Trophoblast cell (in vitro differentiated cells and primary cell): ENCODE data around the gene TXNL4A.

Source experiments
- DNase-seq, 2 donors: peaks; one replicate each; pipeline ENCODE4 v3.0.0-alpha.2; 2016
- H2AFZ ChIP-seq: 2 replicates; pipeline ENCODE4 v1.6.1; 2013; ENCODE audit warnings: low read length, moderate library complexity, mild to moderate bottlenecking; ENCODE audit not compliant: insufficient read depth, poor library complexity
- H2AK5ac ChIP-seq: 2 replicates; pipeline ENCODE4 v1.6.1; 2013; ENCODE audit warnings: mild to moderate bottlenecking, low read length
- H2BK120ac ChIP-seq: 2 replicates; pipeline ENCODE4 v1.6.1; 2013; ENCODE audit warnings: low read length, mild to moderate bottlenecking, moderate library complexity; ENCODE audit not compliant: insufficient read depth, poor library complexity
- H2BK12ac ChIP-seq: 2 replicates; pipeline ENCODE4 v1.6.1; 2013; ENCODE audit warnings: mild to moderate bottlenecking, low read length, moderate library complexity
- H2BK5ac ChIP-seq: 2 replicates; pipeline ENCODE4 v1.6.1; 2013; ENCODE audit warnings: low read length, low read depth, moderate library complexity, mild to moderate bottlenecking; ENCODE audit not compliant: poor library complexity
- H3K14ac ChIP-seq: 2 replicates; pipeline ENCODE4 v1.6.1; 2013; ENCODE audit warnings: mild to moderate bottlenecking, low read length
- H3K18ac ChIP-seq: 2 replicates; pipeline ENCODE4 v1.6.1; 2013; ENCODE audit warnings: mild to moderate bottlenecking, low read length
- H3K23ac ChIP-seq: 2 replicates; pipeline ENCODE4 v1.6.1; 2013; ENCODE audit warnings: low read length
- H3K27ac ChIP-seq: 2 replicates; pipeline ENCODE4 v1.5.1; 2013; ENCODE audit warnings: low read depth, mild to moderate bottlenecking, inconsistent platforms, low read length, moderate library complexity
- H3K27me3 ChIP-seq: 2 replicates; pipeline ENCODE4 v1.6.1; 2013; ENCODE audit warnings: inconsistent platforms, mild to moderate bottlenecking, low read length, moderate library complexity; ENCODE audit not compliant: insufficient read depth
- H3K36me3 ChIP-seq, 2 experiments: 1 replicate in 1 of 2; 2 replicates in 1 of 2; pipeline ENCODE4 v1.6.1; 2013; ENCODE audit warnings: low read length in 2 of 2, mild to moderate bottlenecking in 2 of 2, moderate library complexity in 1 of 2; ENCODE audit not compliant: insufficient read depth in 2 of 2, control insufficient read depth in 1 of 2
- H3K4ac ChIP-seq: 2 replicates; pipeline ENCODE4 v1.6.1; 2013; ENCODE audit warnings: low read depth, mild to moderate bottlenecking, low read length, moderate library complexity
- H3K4me1 ChIP-seq, 2 experiments: 1 replicate in 1 of 2; 2 replicates in 1 of 2; pipeline ENCODE4 v1.6.1; 2013; ENCODE audit warnings: low read length in 2 of 2, mild to moderate bottlenecking in 2 of 2, moderate library complexity in 1 of 2; ENCODE audit not compliant: insufficient read depth in 2 of 2, control insufficient read depth in 1 of 2
- H3K4me2 ChIP-seq: 2 replicates; pipeline ENCODE4 v1.6.1; 2013; ENCODE audit warnings: inconsistent platforms, mild to moderate bottlenecking, low read length, moderate library complexity
- H3K4me3 ChIP-seq: 2 replicates; pipeline ENCODE4 v1.5.1; 2013; ENCODE audit warnings: mild to moderate bottlenecking, low read depth, low read length, inconsistent platforms
- H3K79me1 ChIP-seq: one replicate; pipeline ENCODE4 v1.6.1; 2013; ENCODE audit warnings: low read length
- H3K79me2 ChIP-seq: 2 replicates; pipeline ENCODE4 v1.6.1; 2013; ENCODE audit warnings: low read length, mild to moderate bottlenecking; ENCODE audit not compliant: control insufficient read depth, insufficient read depth, poor library complexity
- H3K9ac ChIP-seq: 2 replicates; pipeline ENCODE4 v1.6.1; 2013; ENCODE audit warnings: mild to moderate bottlenecking, low read length
- H3K9me3 ChIP-seq: 2 replicates; pipeline ENCODE4 v1.6.1; 2013; ENCODE audit warnings: low read depth, mild to moderate bottlenecking, control low read depth, inconsistent platforms, low read length; ENCODE audit not compliant: insufficient read depth
- H4K12ac ChIP-seq: 2 replicates; pipeline ENCODE4 v1.6.1; 2013; ENCODE audit warnings: low read depth, mild to moderate bottlenecking, low read length, moderate library complexity
- H4K8ac ChIP-seq: 2 replicates; pipeline ENCODE4 v1.6.1; 2013; ENCODE audit warnings: low read depth, mild to moderate bottlenecking, low read length, moderate library complexity
- H4K91ac ChIP-seq: one replicate; pipeline ENCODE4 v1.6.1; 2013; ENCODE audit warnings: low read depth, mild to moderate bottlenecking, low read length, moderate library complexity
- WGBS: extraction: QIAGEN DNeasy Blood & Tissue Kit; methylation state at CpG from one replicate; pipeline ENCODE4 v1.1.7; 2013; ENCODE audit warnings: missing lambda C conversion rate; ENCODE audit not compliant: insufficient read length, insufficient coverage; ENCODE audit errors: extremely low coverage; 5-methylcytosine and 5-hydroxymethylcytosine counted together

TXNL4A gene

DNA sequence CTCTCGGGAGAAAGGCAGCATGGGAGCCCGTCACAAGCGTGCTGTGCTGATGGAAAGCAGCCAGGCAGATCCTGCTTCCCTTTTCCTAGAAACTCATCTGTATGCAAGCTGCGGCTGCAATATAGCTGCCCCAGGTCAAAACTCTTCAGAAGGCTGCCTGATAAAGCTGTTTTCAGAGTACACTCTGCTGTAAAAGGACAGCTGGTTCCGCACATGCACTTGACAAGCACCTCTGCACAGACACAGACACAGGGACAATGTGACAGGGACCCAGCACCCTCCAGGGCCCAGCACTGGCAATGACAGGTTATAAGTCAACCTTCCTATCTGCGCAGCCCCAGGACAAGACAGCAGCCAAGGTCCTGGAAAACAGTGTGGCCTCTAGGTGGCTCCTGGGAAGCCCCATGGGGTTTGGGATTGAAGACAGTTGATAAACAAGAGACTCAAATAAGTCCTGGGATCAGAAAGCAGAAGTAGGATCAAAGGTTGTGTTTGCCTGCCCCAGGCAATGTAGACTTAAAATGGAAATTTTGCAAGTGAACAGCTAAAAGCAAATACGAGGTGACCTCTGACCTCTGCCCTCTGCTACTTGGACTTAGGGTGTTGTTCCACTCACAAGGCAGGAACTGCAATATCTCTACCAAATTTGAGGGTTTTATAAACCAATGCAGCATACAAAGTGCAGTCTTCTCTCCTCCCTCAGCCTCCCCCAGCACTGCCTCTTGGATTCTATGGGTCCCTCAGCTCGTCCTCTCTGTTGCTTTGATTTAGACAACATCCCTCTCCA is 53.9 kb downstream of the TXNL4A start:
- H2BK120ac ChIP-seq = no peak overlapping the region
- H3K4me1 ChIP-seq = peaks cover 0 to 4% of the 10 kb centered on the region in 2 experiments
- H4K8ac ChIP-seq = no peak overlapping the region
- H2AK5ac ChIP-seq = no peak overlapping the region
- no peak overlapping the region for H4K12ac ChIP-seq
- H3K79me2 ChIP-seq = no peaks in the 10 kb centered on the region
- H3K14ac ChIP-seq = no peak overlapping the region
- H3K79me1 ChIP-seq = no peaks in the 10 kb centered on the region
- no peak overlapping the region for H4K91ac ChIP-seq
- no peak overlapping the region for H2BK12ac ChIP-seq
- WGBS = no CpG with 5 or more reads among the region's 8 CpGs
- H3K27me3 ChIP-seq = no peaks in the 10 kb centered on the region
- no peak overlapping the region for H2AFZ ChIP-seq
- H3K27ac ChIP-seq = no peak overlapping the region
- no peak overlapping the region for H3K18ac ChIP-seq
- DNase-seq = no peak
- H3K36me3 ChIP-seq = peaks cover 2 to 4% of the 10 kb centered on the region in 2 experiments
- no peak overlapping the region for H2BK5ac ChIP-seq
- no peak overlapping the region for H3K9ac ChIP-seq
- peaks cover 2% of the 10 kb centered on the region for H3K9me3 ChIP-seq
- no peak overlapping the region for H3K4ac ChIP-seq
- peak overlapping the region; percentile 53 for H3K4me3 ChIP-seq
- H3K4me2 ChIP-seq = no peak overlapping the region
- H3K23ac ChIP-seq = no peak overlapping the region

DNA sequence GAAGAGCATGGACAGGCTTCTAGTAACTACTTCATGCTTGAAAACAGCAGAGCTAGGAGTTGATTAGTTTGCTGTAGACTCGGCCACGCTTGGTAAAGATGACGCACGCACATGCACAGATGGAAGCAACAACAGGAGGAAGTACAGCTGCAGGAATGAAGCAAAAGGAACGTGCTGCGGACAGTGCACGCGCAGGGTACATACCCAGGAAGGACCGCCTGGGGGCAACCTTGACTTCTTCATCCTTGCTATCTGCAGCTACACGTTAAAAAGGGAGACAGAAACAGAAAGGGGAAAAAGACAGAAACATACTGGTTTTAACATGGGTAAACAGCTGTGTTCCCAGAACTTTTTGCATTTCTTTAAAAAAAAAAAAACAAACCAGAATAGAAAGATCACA is 54.6 kb downstream of the TXNL4A start:
- H3K23ac ChIP-seq = no peak overlapping the region
- H3K27ac ChIP-seq = no peak overlapping the region
- peaks cover 4% of the 10 kb centered on the region for H3K9me3 ChIP-seq
- no peak overlapping the region for H3K4me2 ChIP-seq
- peaks cover 2 to 4% of the 10 kb centered on the region in 2 experiments for H3K36me3 ChIP-seq
- H3K4me3 ChIP-seq = no peak overlapping the region
- no peak overlapping the region for H2BK12ac ChIP-seq
- H4K91ac ChIP-seq = no peak overlapping the region
- peak; percentile 82 to 89 for DNase-seq
- H3K18ac ChIP-seq = no peak overlapping the region
- H3K79me1 ChIP-seq = no peaks in the 10 kb centered on the region
- H3K9ac ChIP-seq = no peak overlapping the region
- no peak overlapping the region for H4K12ac ChIP-seq
- no peaks in the 10 kb centered on the region for H3K27me3 ChIP-seq
- H2BK120ac ChIP-seq = no peak overlapping the region
- H3K4me1 ChIP-seq = peaks cover 0 to 4% of the 10 kb centered on the region in 2 experiments
- no peak overlapping the region for H2AK5ac ChIP-seq
- no CpG with 5 or more reads among the region's 10 CpGs for WGBS
- H3K79me2 ChIP-seq = no peaks in the 10 kb centered on the region
- H2BK5ac ChIP-seq = no peak overlapping the region
- H2AFZ ChIP-seq = no peak overlapping the region
- no peak overlapping the region for H3K4ac ChIP-seq
- H3K14ac ChIP-seq = no peak overlapping the region
- H4K8ac ChIP-seq = no peak overlapping the region

DNA sequence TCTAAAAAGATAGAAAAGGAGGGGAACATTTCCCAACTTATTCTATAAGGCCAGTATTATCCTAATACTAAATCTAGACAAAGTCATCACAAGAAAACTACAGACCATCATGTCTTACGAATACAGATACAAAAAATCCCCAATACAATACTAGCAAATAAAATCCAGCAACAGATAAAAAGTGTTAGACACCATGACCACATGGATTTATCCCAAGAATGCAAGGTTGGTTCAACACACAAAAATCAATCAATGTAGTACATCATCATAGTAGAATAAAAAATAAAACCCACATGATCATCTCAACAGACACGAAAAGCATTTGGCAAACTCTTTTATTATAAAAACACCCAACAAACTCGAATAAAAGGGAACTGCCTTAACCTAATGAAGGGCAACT is 55.5 kb downstream of the TXNL4A start:
- DNase-seq = no peak
- Histone ChIP-seq H2BK5ac (no peak overlapping the region), H4K8ac (no peak overlapping the region), H3K79me1 (no peaks in the 10 kb centered on the region), H3K4me2 (no peak overlapping the region), H3K4ac (no peak overlapping the region), H3K18ac (no peak overlapping the region), H2AK5ac (no peak overlapping the region), H3K14ac (no peak overlapping the region), H3K4me1 (peaks cover 0 to 4% of the 10 kb centered on the region in 2 experiments), H4K12ac (no peak overlapping the region), H2BK120ac (no peak overlapping the region), H3K9ac (no peak overlapping the region), H3K9me3 (peaks cover 6% of the 10 kb centered on the region), H3K27ac (no peak overlapping the region), H3K4me3 (no peak overlapping the region), H3K79me2 (no peaks in the 10 kb centered on the region), H2BK12ac (no peak overlapping the region), H3K36me3 (peaks cover 2 to 4% of the 10 kb centered on the region in 2 experiments), H3K27me3 (no peaks in the 10 kb centered on the region), H2AFZ (no peak overlapping the region), H3K23ac (no peak overlapping the region), H4K91ac (no peak overlapping the region)
- WGBS = no CpG with 5 or more reads among the region's 3 CpGs

DNA sequence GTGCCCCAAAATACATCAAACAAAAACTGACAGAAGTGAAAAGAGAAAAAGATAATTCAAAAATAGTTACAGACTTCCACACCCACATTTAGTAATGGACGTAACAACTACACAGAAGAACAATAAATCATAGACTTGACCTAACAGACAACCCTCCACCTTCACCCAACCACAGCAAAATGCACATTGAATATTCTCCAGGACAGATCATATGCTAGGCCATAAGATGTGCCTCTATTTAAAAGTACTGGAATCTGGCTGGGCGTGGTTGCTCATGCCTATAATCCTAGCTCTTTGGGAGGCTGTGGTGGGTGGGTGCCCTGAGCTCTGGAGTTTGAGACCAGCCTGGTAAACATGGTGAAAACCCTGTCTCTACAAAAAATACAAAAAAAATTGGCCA is 56.9 kb downstream of the TXNL4A start:
- H3K18ac ChIP-seq = no peak overlapping the region
- no peak for DNase-seq
- H3K27me3 ChIP-seq = no peaks in the 10 kb centered on the region
- H4K8ac ChIP-seq = no peak overlapping the region
- H2AFZ ChIP-seq = no peak overlapping the region
- H3K4ac ChIP-seq = no peak overlapping the region
- no CpG with 5 or more reads among the region's 2 CpGs for WGBS
- no peak overlapping the region for H2BK120ac ChIP-seq
- no peak overlapping the region for H3K23ac ChIP-seq
- peaks cover 0 to 6% of the 10 kb centered on the region in 2 experiments for H3K4me1 ChIP-seq
- H3K79me1 ChIP-seq = no peaks in the 10 kb centered on the region
- H3K4me2 ChIP-seq = no peak overlapping the region
- no peak overlapping the region for H3K27ac ChIP-seq
- no peak overlapping the region for H4K91ac ChIP-seq
- no peaks in the 10 kb centered on the region for H3K79me2 ChIP-seq
- no peak overlapping the region for H2BK12ac ChIP-seq
- H3K9me3 ChIP-seq = peaks cover 6% of the 10 kb centered on the region
- no peak overlapping the region for H2BK5ac ChIP-seq
- no peak overlapping the region for H3K9ac ChIP-seq
- no peak overlapping the region for H3K4me3 ChIP-seq
- no peak overlapping the region for H4K12ac ChIP-seq
- peaks cover 2% of the 10 kb centered on the region in 2 experiments for H3K36me3 ChIP-seq
- H3K14ac ChIP-seq = no peak overlapping the region
- no peak overlapping the region for H2AK5ac ChIP-seq
